ENCODE measurements around the gene EHMT1. TPM values are rescaled to one million over a fixed set of nuclear protein-coding genes. Genes with fewer than 3 reads are reported as not detected.
A peak's percentile ranks its signal among the peaks of the same experiment; 100 is the strongest.
"Not testable (repeated sequence)": the region's sequence is repeated elsewhere in the genome, so short reads cannot be mapped to it uniquely, and the experiment has no call there.

EHMT1 gene
- total RNA-seq, 1 donor: 31.4 TPM

DNA sequence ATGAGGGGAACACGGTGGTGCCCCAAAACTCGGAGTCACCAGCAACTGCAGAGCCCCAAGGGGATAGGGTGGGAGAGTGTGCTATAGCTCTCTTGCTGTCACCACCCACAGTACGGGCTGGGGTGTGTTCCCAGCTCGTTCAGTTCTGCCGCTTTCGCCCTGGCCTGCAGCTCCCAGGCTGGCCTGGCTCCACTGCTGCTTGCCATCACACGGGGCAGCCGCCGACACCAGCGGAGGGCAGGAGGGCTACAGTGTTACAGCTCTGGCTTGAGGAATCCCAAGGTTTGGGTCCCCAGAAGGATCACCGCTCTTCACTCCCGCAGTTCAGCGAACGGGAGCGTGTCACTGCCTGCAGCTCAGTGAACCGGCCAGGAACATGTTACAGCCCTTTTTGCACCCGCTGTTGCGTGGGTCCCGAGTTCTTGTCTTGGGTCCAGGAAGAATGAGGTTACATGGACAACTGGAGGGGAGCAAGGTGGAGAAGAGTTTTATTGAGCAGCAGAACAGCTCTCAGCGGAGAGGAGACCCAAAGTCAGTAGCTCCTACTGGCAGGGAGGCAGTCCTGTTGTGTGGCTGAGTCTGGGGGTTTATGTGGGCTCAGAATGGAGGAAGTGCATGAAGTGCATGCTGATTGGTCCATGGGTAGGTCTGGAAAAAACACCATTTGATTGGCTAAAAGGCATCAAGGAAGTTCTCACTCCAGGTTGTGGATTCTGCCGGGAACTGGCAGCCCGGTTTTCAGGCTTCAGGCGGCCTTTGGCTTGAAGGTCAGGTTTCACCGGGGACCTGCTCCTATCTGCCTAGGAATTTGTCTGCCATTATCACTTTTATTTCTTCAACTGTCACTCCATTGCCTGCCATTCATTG, 113.4 kb downstream of the EHMT1 start:
- H3K4me3 ChIP-seq (ENCODE audit: low read depth, low read length): no peak overlapping the region
- no peak for DNase-seq (ENCODE audit: low read depth)
- TF ChIP-seq, protein P1, sequence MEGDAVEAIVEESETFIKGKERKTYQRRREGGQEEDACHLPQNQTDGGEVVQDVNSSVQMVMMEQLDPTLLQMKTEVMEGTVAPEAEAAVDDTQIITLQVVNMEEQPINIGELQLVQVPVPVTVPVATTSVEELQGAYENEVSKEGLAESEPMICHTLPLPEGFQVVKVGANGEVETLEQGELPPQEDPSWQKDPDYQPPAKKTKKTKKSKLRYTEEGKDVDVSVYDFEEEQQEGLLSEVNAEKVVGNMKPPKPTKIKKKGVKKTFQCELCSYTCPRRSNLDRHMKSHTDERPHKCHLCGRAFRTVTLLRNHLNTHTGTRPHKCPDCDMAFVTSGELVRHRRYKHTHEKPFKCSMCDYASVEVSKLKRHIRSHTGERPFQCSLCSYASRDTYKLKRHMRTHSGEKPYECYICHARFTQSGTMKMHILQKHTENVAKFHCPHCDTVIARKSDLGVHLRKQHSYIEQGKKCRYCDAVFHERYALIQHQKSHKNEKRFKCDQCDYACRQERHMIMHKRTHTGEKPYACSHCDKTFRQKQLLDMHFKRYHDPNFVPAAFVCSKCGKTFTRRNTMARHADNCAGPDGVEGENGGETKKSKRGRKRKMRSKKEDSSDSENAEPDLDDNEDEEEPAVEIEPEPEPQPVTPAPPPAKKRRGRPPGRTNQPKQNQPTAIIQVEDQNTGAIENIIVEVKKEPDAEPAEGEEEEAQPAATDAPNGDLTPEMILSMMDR (IDR thresholded peaks at IDR 0.05; ENCODE audit: insufficient read depth, low read length): no peak

DNA sequence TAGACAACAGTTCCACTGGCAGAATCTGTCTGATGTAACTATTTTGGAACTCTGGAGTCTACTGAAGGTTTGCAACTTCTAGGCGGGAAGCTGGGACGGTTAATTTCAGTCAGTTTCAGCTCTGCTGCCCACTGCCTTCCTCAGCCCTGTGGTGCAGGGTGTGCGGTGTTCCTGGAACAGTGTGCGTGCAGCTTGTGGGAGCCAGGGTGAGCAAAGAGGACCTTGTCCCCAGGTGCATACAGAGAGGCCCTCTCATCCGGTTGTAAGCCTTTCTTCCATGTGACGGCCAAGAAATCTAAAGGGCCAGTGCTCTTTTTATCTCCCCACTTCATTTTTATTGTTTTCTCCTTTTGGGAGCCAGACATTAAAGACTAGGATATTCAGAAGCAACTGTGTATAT, 114.6 kb downstream of the EHMT1 start:
- DNase-seq (ENCODE audit: low read depth): no peak
- no peak overlapping the region for H3K4me3 ChIP-seq (ENCODE audit: low read depth, low read length)
- TF ChIP-seq, protein P1 (IDR thresholded peaks at IDR 0.05; ENCODE audit: insufficient read depth, low read length): no peak

DNA sequence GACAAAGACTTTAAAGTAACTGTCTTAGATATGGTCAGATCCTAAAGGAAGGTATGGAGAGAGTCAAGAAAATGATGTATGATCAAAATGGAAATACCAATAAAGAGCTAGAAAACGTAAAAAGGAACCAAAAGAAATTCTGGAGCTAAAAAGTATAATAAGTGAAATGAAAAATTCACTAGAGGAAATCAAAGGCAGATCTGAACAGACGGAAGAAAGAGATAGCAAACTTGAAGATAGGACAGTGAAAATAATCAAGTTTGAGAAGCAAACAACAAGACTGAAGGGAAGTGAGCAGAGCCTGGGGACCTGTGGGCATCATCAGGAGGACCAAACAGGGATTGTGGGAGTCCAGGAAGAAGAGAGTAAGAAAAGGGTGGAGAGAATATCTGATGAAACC, 115.4 kb downstream of the EHMT1 start:
- no peak for DNase-seq (ENCODE audit: low read depth)
- H3K4me3 ChIP-seq (ENCODE audit: low read depth, low read length): no peak overlapping the region
- TF ChIP-seq, protein P1 (IDR thresholded peaks at IDR 0.05; ENCODE audit: insufficient read depth, low read length): no peak

DNA sequence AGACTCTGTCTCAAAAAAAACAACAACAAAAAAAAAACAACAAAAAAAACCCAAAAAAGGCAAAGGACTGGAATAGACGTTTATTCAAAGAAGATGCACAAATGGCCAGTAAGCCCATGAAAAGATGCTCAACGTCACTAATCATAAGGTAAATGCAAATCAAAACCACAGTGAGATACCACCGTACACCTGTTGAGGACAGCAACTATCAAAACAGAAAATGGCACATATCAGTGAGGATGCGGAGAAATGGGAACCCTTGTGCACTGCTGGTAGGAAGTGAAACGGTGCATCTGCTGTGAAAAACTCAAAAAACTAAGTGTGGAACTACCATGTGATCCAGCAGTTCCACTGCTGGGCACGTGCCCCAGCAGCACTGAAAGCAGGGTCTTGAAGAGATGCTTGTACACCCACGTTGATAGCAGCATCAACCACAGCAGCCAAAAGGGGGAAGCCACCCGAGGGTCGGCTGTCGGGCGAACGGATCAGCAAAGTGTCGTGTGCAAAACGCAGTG, 119.4 kb downstream of the EHMT1 start:
- DNase-seq (ENCODE audit: low read depth); H3K4me3 ChIP-seq (ENCODE audit: low read depth, low read length): not testable (repeated sequence)

DNA sequence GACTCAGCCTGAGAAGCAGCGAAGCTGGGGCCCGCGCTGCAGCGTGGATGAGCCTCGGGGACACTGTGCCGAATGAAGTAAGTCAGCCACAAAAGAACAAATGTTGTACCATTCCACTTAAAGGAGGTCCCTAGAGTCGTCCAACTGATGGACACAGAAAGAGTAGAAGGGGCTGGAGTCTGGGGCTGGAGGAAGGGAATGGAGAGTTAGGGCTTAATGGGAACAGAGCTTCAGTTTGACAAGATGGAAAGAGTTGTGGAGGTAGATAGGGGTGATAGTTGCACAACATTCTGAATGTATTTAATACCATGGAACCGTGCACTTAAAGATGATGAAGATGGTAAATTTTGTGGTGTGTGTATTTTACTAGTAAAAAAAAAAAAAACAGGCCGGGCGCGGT, 119.9 kb downstream of the EHMT1 start:
- no peak for DNase-seq (ENCODE audit: low read depth)
- no peak overlapping the region for H3K4me3 ChIP-seq (ENCODE audit: low read depth, low read length)
- TF ChIP-seq, protein P1 (IDR thresholded peaks at IDR 0.05; ENCODE audit: insufficient read depth, low read length): no peak

DNA sequence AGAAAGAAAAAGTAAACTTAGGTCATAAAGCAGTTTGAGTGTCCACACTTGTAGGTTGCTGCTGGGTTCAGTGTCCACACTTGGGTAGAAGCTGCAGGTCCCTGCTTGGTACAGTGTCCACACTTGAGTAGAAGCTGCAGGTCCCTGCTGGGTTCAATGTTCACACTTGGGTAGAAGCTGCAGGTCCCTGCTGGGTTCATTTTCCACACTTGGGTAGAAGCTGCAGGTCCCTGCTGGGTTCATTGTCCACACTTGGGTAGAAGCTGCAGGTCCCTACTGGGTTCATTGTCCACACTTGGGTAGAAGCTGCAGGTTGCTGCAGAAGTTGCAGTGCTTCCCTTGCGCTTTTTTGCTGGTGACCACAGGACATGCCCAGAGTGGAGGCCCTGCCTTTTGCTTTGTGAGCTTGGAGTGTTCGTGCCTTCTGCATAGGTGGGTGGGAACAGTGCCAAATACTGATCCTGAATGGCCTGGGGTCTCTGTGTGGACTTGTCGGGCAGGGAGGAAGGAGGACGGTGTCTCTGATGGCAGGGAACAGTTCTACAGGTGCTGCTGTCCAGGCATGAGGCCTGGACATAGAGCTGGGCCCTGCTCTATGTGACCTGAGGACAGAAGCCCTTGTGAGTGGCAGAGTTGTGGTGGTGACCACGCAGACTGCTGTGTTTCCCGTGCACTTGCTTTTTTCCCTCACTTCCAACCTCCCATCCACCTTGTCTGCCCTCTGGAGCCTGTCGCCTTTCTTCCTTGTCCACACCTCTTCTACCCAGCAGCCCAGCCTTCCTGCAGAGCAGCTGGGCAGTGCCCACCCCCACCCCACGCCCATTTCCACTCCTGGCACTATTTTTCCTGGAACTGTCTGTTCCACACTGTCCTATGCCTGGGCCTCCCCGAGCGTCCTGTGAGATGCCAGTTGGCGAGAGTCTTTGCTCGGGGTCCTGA, 120.8 kb downstream of the EHMT1 start:
- DNase-seq (ENCODE audit: low read depth): no peak
- TF ChIP-seq, protein P1 (IDR thresholded peaks at IDR 0.05; ENCODE audit: insufficient read depth, low read length): no peak
- H3K4me3 ChIP-seq (ENCODE audit: low read depth, low read length): no peak overlapping the region

DNA sequence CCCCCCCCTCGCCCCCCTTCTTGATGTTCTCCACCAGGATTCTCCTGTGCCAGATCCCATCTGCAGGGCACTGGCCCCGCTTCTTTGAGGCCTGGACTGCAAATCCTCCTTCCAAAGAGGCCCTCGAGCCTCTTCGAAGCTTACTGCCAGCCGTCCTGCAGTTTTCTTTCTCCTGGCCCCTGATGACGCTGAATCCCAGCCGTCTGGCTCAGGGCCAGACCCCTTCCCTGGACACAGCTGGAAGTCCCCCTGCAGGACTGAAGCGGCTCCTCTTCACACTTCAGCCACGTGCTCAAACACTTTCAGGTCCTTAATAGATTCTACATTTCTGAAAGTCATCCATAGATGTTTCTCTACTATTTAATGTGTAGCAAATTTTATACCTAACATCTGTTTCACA, 121.5 kb downstream of the EHMT1 start:
- no peak overlapping the region for H3K4me3 ChIP-seq (ENCODE audit: low read depth, low read length)
- peak; percentile 43 for DNase-seq (ENCODE audit: low read depth)
- TF ChIP-seq, protein P1 (IDR thresholded peaks at IDR 0.05; ENCODE audit: insufficient read depth, low read length): no peak

All from fibroblast of the aortic adventitia (primary cell).